GM18517 (cell line): ENCODE results near the gene RPL14.
"Not testable (repeated sequence)": the region's sequence is repeated elsewhere in the genome, so short reads cannot be mapped to it uniquely, and the experiment has no call there.

Experiments
- ATAC-seq: cut with Tn5 transposase; IDR thresholded peaks from one replicate; pipeline ENCODE4 v1.9.1; 2021; ENCODE audit warnings: mild to moderate bottlenecking, moderate library complexity; ENCODE audit not compliant: unreplicated experiment

Gene RPL14

GRCh38 chr3:40461161-40461560 lies 4.0 kb downstream of the RPL14 start:
- no peak for ATAC-seq

GRCh38 chr3:40462838-40463237 lies 5.7 kb downstream of the RPL14 start:
- ATAC-seq: not testable (repeated sequence)

GRCh38 chr3:40463579-40463978 lies 6.4 kb downstream of the RPL14 start:
- no peak for ATAC-seq

- ATAC-seq: no peak
Observed at GRCh38 chr3:40464339-40465110, 7.4 kb downstream of the RPL14 start.

- no peak for ATAC-seq
Observed at GRCh38 chr3:40465111-40465407, 7.9 kb downstream of the RPL14 start.

GRCh38 chr3:40465456-40465855 lies 8.3 kb downstream of the RPL14 start:
- ATAC-seq: no peak

- no peak for ATAC-seq
Observed at GRCh38 chr3:40468018-40468417, 10.9 kb downstream of the RPL14 start.

- no peak for ATAC-seq
Observed at GRCh38 chr3:40470701-40471100, 13.6 kb downstream of the RPL14 start.

GRCh38 chr3:40476478-40477470 lies 19.6 kb downstream of the RPL14 start, which contains the start of gene ZNF619:
Gene ZNF619 (plus strand): TSS chr3:40477122. CDS start chr3:40477980, 858 bp downstream.
- ATAC-seq: peak; percentile 71

- no peak for ATAC-seq
Observed at GRCh38 chr3:40477666-40478065, 20.5 kb downstream of the RPL14 start.

- no peak for ATAC-seq
Observed at GRCh38 chr3:40487172-40487571, 30.0 kb downstream of the RPL14 start.

GRCh38 chr3:40490916-40491315 lies 33.8 kb downstream of the RPL14 start:
- no peak for ATAC-seq

GRCh38 chr3:40494698-40495097 lies 37.6 kb downstream of the RPL14 start:
- no peak for ATAC-seq

GRCh38 chr3:40497288-40497687 lies 40.1 kb downstream of the RPL14 start:
- ATAC-seq: no peak

- ATAC-seq: no peak
Observed at GRCh38 chr3:40499952-40500351, 42.8 kb downstream of the RPL14 start.

GRCh38 chr3:40502034-40502433 lies 44.9 kb downstream of the RPL14 start:
- ATAC-seq: no peak

- no peak for ATAC-seq
Observed at GRCh38 chr3:40504636-40505430, 47.7 kb downstream of the RPL14 start.

GRCh38 chr3:40505599-40506462 lies 48.7 kb downstream of the RPL14 start, which contains the start of gene ZNF620:
Gene ZNF620 (plus strand): TSS chr3:40506039. CDS start chr3:40506353, 314 bp downstream.
- ATAC-seq: peak; percentile 80

- ATAC-seq: no peak
Observed at GRCh38 chr3:40511031-40511718, 54.0 kb downstream of the RPL14 start.
